DMS79 (cell line): Measurements from ENCODE around the gene LRCH1.
A peak's percentile ranks its signal among the peaks of the same experiment; 100 is the strongest.

ENCODE experiments used
- DNase-seq: peaks from one replicate; lab custom pipeline; 2025; lab: John Stamatoyannopoulos, UW

LRCH1 gene

DNA sequence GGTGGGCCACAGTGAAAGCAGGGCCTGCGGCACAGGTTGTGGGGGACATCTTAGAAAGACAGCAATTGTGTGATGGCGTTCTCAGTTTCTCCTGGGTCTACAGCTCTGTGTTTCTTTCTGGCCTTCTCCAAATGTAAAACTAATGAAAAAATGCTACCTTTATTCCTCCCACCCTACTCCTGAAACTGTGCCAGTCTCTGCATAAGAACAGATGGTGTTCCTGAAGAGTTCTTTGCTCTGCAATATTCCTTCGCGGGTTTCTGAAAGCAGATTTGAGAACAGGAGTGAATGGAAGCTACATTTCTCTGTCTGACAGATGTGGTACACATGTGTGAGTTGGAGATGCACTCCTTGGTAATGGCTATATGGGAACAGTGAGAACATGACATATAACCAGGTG is 18.0 kb upstream of the LRCH1 start:
- DNase-seq, result no peak

DNA sequence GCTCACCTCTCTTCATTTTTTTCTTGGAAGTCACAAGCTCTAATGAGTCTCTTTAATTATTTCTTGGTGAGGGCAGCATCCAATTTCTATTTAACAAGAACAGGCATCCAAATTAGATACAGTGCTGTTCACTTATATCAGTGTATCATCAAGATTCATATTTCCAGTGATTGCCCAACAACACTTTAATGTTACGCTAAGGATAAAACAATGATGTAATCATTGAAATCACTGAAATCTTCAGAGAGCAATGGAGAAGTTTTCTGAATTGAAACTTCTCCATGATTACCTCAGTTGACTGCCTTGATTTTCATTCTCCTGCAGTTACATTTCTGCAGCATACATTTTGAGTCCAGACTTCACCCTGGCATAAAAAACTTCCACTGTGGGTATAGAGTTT is 17.1 kb upstream of the LRCH1 start:
- no peak for DNase-seq

DNA sequence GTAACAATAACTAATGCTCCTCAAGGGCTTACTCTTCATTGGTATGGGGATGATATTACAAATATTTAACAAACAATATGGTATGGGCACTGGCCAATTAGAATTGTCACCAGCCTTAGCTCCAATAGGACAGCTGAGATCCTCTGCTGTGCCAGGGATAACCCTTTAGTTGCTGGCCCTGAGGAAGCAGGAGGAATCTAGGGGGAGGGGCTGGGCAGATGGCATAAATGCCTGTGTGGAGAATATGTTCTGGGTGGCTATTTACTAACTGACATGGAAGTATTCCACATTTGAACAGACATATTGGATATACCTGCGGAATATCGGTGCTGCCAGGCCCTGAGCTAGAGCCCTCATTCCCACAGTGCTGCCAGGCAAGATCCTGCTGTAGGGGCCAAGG is 16.6 kb upstream of the LRCH1 start:
- DNase-seq, result no peak

DNA sequence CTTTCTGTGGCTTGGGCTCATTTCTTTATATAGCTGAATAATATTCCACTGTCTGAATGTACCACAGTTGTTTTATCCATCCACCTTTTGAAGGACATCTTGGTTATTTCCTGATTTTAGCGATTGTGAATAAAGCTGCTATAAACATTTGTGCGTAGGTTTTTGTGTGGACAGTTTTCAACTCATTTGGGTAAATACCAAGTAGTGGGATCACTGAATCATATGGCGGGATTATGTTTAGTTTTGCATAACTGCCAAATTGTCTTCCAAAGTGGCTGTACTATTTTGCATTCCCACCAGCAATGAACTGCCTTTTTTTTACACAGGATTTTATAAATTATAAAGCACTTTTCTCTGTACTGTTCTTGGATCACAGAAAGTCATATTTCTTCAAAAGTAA is 13.7 kb upstream of the LRCH1 start:
- DNase-seq, result no peak

DNA sequence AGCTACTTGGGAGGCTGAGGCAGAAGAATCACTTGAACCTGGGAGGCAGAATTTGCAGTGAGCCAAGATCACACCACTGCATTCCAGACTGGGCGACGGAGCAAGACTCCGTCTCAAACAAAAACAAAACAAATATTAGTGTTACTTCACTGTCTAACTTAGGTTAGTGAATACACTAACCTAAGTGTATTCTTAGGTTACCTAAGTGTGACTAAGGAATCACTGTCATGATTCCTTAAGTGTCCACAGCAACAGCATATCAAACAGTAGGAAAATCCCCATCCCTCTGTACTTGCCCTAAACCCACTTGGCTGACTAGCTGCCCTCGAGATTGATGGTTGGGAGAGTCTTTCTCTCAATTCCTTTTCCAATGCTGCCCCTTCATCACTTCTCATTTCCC is 11.8 kb upstream of the LRCH1 start:
- no peak for DNase-seq

DNA sequence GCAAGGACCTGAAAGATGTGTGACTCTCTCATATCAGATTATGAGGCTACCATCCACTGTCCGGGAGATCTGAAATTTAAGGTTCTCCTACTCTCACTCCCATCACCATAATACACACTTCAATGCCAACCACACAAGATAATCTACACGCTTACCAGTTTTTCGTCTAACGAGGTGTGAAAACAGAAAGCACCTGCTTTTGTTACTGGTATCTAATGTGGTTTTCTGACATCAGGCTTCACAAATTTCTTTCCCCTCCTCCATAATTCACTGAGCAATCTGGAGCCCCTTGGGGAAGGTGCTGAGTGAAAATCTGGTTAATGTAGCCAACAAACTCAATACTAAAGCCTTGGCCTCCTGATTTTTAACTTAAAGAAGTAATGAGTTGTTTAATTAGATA is 10.1 kb upstream of the LRCH1 start:
- DNase-seq, result no peak

DNA sequence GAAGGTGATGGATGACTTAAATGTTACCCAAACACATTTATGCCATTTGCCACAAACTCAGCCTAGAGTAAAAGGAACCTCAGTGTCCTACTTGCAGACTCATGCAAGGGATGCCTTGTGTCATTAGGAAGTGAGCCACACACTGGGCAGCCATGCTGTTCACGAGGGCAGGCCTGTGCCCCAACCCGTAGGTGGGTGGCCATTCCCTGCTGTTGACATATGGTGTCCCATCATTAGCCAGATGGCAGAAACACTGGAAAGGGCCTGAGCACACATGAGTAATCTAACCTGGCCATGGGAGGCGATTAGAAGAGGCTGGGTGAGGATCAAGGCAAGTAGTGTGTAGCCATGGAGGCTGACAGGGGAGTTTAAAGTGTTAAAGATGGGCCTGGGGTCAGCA is 9.7 kb upstream of the LRCH1 start:
- no peak for DNase-seq

DNA sequence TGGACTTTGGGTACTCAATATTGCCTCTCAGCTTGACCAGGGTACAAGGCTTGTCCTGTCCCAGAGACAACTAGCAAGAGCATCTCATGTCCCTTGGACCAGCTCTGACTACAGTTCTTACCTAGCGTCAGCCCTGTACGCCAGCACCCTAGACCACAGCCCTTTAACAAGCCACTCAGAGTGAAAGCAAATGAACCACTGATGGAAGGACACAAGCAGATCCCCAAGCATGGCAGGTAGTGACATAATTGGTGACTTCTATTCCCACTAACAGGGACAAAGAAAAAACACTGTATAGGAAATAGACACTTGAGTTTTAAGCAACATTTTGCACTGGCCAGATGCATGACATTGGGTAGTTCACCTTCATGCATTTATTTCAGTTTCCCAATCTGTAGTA is 8.8 kb upstream of the LRCH1 start:
- DNase-seq, result no peak

DNA sequence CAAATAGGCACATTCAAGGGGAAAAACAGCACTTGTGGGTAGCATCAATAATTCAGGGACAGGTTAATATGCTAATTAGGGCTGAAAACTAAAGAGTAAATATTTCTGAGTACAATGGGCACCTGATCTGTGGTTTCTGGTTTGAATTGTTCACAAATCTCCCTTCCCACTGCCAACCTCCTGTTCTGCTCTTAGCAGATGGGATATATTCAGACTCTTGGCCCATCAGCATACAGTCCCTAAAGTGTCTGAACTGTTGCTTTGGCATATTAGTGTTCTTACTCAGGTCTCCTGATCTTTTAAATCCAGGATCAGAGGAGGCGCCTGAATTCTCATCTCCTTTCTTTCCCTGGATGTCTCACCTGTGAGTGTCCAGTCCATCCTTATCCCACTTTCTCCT is 8.2 kb upstream of the LRCH1 start:
- DNase-seq, result no peak

DNA sequence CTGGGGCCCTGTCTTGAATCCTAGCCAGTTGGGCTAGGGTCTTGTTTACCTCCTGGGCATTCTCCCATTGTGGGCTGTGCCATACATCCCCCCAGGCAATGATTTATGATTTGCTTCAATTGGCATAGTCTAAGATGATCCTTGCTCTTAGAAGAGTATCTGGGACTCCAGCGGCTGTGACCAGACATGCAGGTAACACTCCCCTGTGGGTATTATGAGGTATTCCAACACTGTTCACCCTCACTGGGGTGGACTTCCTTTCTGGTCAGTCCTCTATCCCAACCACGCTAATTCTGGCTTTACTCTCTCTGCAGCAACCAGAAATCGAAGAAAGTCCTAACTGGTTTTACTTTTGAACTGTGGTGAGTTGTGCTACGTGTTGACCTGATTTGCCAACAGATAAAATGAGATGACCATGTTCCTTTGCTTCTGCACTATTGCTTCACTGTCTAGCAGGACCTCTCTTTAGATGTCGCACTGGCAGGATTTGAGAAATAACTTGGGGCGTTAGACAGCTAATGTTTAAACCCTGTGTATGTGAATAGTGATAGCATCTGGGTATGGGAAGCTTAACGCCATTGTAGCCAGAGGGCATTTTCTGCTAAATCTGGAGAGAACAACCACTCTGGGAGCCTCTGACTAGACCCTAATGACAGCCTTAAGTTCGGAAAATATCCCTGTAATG is 6.7 kb upstream of the LRCH1 start:
- no peak for DNase-seq

DNA sequence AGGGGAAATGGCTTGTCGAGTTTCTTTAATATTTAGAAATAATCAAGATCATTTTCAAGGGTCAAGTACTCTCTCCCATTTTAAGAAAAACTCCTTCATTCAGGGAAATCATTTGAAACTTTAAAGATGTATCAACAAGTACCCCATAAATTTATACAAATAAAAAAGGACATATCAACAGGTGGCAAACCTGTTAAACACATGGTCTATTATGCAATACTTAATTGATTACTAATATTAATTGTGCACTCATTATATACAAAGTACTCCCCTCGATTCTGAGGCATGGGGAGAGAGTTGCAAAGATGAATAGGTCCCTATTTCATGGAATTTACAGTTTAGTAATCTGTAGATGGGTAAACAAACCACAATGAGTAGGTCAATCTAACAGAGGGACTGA is 2.1 kb upstream of the LRCH1 start:
- DNase-seq, result no peak

DNA sequence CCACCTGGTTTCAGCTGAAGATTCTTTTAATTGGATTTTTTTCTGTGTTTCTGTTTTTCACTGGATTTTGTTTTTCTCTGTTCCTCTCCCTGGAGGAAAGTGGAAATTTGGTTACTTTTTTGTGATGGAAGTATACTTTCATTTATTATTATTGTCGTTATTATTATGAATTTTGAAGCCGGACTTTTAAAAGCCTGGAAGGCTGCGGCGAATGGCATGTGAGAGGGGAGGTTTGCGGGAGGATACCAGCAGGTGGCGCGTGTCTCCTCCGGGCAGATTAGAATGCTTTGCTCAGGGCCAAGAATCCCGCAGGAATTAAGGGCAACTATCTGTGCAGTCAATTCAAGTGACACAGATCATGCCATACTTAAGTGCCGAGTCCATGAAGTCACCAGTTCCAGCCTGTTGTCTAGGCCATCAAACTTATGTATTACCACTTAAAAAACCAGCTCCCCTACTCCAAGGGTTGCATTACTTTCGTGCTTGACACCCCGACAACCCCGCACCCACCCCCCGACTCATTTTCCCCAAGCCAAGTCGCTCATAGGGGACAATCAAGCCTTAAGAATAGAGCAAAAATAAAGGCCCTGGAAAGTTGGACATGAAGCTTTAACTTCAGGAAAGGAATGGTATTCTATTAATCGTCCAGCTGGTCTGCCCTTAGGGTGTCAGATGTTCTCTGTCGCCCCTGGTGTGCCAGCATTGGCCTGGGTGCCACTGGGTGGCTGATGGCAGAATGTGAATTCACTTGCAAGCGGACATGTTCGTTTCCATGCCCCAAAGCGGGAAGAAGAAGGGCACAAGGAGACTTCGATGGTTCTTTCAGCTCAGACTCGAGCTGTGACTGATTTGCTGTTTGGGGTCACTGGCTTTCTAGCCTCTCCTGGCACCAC is 1.3 kb upstream of the LRCH1 start:
- DNase-seq, result peak; percentile 47

DNA sequence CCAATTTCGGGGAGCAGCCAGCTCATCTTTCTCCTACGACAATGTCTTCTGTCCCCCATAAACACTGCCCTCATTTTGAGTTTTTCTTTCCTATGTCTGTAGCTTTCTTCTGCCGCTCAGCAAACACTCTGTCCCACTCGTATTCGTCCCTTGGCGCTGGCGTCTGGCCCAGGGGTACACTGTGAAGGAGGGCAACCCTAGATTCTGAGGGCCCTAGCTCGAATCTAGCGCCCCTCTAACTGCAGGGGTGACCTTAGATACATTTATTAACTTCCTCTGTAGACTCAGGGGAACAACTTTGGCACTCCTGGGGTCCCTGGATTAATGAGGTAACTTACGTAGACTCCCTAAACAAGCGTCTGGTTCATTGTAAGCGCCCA is 677 bp upstream of the LRCH1 start:
- DNase-seq, result no peak

DNA sequence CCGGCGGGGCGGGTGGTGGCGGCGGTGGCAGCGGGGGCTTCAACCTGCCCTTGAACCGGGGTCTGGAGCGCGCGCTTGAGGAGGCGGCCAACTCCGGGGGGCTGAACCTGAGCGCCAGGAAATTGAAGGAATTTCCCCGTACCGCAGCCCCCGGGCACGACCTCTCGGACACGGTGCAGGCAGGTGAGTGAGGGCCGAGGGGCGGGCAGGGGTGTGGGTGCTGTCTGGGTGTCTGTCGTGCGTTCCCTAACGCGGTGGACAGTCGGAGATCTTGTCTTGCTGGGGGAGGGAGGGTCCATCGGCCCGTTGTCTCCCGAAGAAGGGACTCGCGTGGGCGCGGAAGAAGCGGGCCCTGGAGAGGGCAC is 533 bp downstream of the LRCH1 start:
- DNase-seq, result no peak

DNA sequence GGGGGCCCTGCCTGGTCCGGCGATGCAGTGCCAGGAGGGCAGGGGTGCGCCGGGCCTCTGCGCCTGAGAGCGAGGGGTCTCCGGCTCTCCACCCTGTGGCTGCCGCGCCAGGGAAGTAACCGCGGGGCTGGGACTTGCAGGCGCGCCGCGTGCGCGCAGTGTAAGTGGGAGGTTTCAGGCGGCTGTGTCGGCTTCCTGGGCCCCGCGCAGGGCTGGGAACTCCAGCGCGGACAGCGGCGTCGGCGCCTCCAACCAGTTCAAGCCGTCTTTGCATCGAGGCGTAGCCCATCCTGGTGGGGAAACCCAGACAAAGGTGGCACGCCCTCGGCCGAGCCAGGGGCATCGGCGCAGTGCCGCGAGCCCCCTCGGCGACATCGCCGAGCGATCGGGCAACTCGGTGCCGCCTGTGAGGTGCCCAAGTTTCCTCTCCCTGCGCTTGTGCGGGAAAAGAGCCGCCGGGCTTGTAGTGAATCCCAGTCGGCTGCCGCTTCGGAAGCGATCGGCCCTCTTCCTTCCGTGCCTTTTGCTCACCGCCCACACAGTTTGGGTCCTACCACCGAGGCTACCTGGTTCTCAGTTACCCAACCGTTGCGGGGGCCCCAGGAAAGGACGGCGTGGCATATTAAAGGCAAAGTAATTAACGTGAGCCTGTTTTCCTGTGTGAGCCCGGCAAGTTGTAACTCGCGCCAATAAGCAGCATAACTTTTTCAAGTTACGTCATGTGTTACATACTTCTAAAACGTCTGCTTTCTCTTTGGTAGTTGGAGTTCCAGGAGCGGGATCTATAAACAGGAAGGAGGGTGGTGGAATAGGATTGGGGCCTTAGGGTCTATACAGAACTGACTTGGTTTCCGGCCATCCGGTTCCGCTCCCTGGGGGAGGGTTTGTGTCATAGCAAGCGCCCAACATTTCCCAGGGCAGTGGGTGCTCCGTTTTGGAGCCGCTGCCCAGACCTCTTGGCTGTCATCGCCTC is 1.2 kb downstream of the LRCH1 start:
- DNase-seq, result peak; percentile 4

DNA sequence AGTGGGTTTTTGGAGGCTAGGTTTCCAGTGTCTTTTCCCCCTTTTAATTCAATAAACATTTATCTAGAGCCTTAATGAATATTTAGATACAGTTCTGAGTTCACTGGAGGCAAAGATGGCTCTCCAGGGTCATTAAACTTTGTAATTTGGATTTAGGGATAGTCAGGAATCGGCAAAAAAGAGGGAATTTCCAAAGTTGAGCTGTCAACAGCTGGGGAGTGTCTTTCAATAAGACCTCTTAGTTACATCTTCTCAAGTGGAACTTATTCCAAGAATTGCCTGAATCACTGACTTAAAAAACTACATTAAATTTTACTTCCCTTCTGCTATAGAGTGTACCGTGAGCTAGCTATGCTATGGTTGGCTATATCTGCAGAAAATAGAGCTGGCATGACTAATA is 2.0 kb downstream of the LRCH1 start:
- DNase-seq, result no peak

DNA sequence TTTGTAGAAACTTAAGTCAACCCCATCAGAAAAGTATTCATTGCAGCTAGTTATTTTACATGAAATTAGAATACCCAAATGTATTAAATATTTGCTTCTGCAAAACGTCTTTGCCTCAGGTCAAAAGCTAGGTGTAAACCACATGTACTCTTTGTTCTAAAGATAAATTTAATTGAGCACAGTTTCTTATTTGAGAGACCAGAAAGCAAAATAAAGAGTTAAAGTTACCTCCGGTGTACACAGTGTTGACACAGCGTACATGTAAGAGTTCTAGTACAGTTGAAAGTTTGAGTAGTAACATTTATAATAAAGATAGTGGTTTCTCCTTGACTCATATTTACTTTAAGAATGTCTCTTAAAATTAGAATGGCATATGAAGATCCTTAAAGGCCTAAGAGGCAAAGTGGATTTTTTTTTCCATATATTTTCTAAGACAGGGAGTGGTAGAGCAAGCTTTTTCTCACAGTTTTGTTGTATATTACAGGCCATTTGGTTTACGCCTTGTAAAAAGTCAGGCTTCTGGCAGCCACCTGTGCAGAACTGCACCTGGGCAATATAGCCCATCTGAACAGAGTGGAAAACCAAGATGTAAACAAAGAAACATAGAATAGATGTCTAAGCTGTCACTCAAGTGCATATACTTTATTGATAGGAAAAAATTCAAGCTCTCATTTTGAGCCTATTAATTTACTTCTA is 2.9 kb downstream of the LRCH1 start:
- no peak for DNase-seq

DNA sequence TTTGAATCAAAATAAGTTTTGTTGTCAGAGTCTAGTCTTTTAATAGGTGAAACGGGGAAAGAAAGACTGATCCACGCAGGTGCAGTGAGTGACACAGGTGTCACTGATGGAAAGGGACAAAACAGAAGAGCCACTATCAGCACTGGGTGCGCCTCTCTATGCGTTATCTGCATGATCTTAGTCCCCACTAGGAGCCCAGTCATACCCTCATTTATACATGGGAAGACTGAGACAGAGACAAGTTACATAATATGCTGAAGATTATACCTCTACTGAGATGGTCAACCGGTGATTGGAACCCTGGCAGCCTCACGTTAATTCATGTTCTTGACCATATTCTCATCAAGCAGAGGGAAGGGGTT is 3.4 kb downstream of the LRCH1 start:
- DNase-seq, result no peak

DNA sequence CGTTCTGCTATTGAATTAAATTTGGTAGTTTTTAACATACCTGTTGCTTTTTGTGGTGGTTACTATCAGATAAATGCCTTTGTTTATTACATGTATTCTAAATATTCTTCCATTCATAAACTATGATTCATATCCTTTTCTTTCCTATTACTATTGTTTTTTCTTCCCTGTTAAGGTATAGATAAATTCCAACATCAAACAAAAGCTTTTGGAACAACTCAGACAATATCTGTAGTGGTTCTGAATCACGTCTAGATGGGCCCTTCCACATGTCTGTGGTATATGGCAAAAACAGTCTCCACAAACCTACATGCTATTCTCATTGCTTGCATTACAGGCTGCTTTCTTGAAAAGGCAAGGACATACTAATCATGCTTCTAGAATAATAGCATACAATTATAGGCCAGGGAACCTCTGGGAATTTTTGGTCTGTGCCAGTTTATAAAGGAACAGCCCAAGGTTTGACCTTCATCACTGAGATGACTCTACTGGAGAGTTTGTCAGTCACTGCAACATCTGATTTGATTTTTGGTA is 6.4 kb downstream of the LRCH1 start:
- DNase-seq, result no peak

DNA sequence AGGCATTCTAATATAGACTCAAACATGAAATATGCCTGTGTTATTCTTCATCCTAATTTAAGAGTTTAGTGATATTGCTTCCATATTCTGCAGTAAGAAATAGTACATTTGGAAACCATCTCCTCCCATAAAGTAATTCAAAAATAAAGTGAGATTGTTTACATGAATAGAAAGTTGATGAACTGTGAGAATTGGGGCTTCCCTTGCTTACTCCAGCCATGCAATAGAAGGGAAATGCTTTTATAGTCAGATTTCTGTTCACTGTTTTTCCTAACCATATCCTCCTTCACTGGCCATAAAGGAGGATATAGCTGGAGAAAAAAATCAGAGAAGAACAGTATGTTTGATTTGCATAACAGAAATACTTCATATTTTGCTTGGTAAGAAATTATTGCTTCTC is 7.8 kb downstream of the LRCH1 start:
- DNase-seq, result no peak

DNA sequence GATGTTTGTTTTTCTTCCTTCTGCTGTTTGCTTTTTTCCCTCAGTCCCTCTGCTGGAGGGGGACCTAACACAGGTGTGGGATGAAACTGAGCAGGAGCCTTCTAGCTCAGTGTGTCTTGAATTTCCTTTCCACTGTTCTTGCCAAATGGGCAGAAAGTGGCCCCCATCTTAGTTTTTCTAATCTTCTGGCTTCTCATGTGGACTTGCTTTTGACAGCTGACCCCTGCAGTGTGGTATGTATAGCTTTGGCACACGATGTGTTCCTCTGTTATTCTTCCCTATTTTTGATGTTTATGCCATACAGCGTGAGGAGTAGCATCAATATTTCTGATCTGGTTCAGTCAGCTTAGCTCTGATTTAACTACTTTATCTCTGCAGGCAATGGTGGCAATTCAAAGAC is 8.3 kb downstream of the LRCH1 start:
- DNase-seq, result no peak

DNA sequence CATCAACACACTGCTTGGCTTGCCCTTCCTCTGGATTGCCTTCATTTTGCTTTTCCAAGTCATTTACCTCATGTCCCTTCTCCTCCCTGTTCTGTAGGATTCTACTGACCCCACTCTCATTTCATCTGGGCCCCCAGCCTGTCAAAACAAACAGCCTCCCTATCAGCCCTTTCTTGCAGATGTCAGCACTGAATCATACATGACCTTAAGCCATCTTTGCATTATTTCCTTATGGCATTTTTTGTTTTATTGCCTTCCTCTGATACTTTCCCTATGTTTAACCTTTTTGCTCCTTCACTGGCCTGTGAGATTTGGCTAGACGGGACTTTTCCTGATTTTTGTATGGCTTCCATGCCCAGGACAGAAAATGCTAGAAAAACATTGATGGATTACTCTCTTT is 8.7 kb downstream of the LRCH1 start:
- DNase-seq, result no peak
